H1 (cell line): ENCODE results near the gene TROAP. TPM values are rescaled to one million over a fixed set of nuclear protein-coding genes. Genes with fewer than 3 reads are reported as not detected.

Source experiments
- BACH1 ChIP-seq: IDR thresholded peaks from 2 replicates; pipeline ENCODE4 v1.6.1; 2012; ENCODE audit warnings: low read length, improper control_type of control experiment
- BRCA1 ChIP-seq: IDR thresholded peaks from 2 replicates; pipeline ENCODE4 v1.6.1; 2012; ENCODE audit warnings: low read depth, low read length, improper control_type of control experiment
- CBX5 ChIP-seq: fragments of 300-800, 300-1000 bp; sonication (generic); IDR thresholded peaks from 2 replicates; pipeline ENCODE4 v1.7.1; 2016; ENCODE audit warnings: antibody characterized with exemption, low read length, low read depth
- CEBPB ChIP-seq: IDR thresholded peaks from 2 replicates; pipeline ENCODE4 v1.6.1; 2012; ENCODE audit warnings: low read depth, low read length
- CHD2 ChIP-seq: IDR thresholded peaks from 2 replicates; pipeline ENCODE4 v1.6.1; 2012; ENCODE audit warnings: low read length, improper control_type of control experiment
- CTBP2 ChIP-seq: IDR thresholded peaks from 2 replicates; pipeline ENCODE4 v1.7.0; 2011; ENCODE audit warnings: borderline replicate concordance, mild to moderate bottlenecking, moderate library complexity, mixed read lengths, low read length; ENCODE audit not compliant: insufficient read depth, insufficient read length
- CTCF ChIP-seq, 3 experiments: IDR thresholded peaks; 1 replicate in 2 of 3; 2 replicates in 1 of 3; pipeline versions ENCODE4 v1.5.1 to v1.6.1; 2011; ENCODE audit warnings: low read length in 3 of 3, mild to moderate bottlenecking in 3 of 3, inconsistent platforms in 2 of 3, low read depth in 1 of 3, moderate library complexity in 1 of 3; ENCODE audit not compliant: insufficient read depth in 1 of 3; ENCODE audit errors: control extremely low read depth in 1 of 3
- EZH2 ChIP-seq: fragments of 200-600 bp; sonication (generic); IDR thresholded peaks from 2 replicates; pipeline ENCODE4 v1.7.1; 2012; ENCODE audit warnings: low read depth, mild to moderate bottlenecking, moderate library complexity, low read length, inconsistent platforms; ENCODE audit not compliant: severe bottlenecking
- FOSL1 ChIP-seq: IDR thresholded peaks from 2 replicates; pipeline ENCODE4 v1.6.1; 2011; ENCODE audit warnings: mild to moderate bottlenecking, low read depth, low read length, moderate library complexity; ENCODE audit not compliant: insufficient read depth
- HDAC6 ChIP-seq: IDR thresholded peaks from one replicate; pipeline ENCODE4 v1.7.1; 2012; ENCODE audit warnings: low read depth, mild to moderate bottlenecking, inconsistent platforms, low read length, moderate library complexity
- JUN ChIP-seq: IDR thresholded peaks from 2 replicates; pipeline ENCODE4 v1.6.1; 2011; ENCODE audit warnings: low read depth, mild to moderate bottlenecking, improper control_type of control experiment, low read length
- PHF8 ChIP-seq: fragments of 200-600 bp; sonication (generic); conservative IDR thresholded peaks from 2 replicates; pipeline ENCODE4 v1.7.1; 2012; ENCODE audit warnings: low read depth, mild to moderate bottlenecking, inconsistent platforms, low read length, moderate library complexity
- POLR2A ChIP-seq, 2 experiments: IDR thresholded peaks; 1 replicate in 1 of 2; 2 replicates in 1 of 2; pipeline ENCODE4 v1.6.1; 2011; ENCODE audit warnings: low read depth in 2 of 2, low read length in 2 of 2, mild to moderate bottlenecking in 2 of 2; ENCODE audit errors: control extremely low read depth in 1 of 2
- RFX5 ChIP-seq: IDR thresholded peaks from 2 replicates; pipeline ENCODE4 v1.6.1; 2011; ENCODE audit warnings: low read depth, low read length, improper control_type of control experiment, borderline replicate concordance
- SIX5 ChIP-seq: IDR thresholded peaks from 2 replicates; pipeline ENCODE4 v1.6.1; 2011; ENCODE audit warnings: mild to moderate bottlenecking, low read depth, low read length
- SP1 ChIP-seq: IDR thresholded peaks from 2 replicates; pipeline ENCODE4 v1.6.1; 2011; ENCODE audit warnings: low read depth, low read length
- SP2 ChIP-seq: IDR thresholded peaks from 2 replicates; pipeline ENCODE4 v1.6.1; 2012; ENCODE audit warnings: mild to moderate bottlenecking, low read length, inconsistent platforms
- SRF ChIP-seq: IDR thresholded peaks from 2 replicates; pipeline ENCODE4 v1.6.1; 2011; ENCODE audit warnings: mild to moderate bottlenecking, low read depth, low read length, moderate library complexity
- TCF12 ChIP-seq: IDR thresholded peaks from 2 replicates; pipeline ENCODE4 v1.6.1; 2011; ENCODE audit warnings: low read depth, mild to moderate bottlenecking, low read length
- USF2 ChIP-seq: IDR thresholded peaks from 2 replicates; pipeline ENCODE4 v1.6.1; 2011; ENCODE audit warnings: low read length, improper control_type of control experiment
- YY1 ChIP-seq: IDR thresholded peaks from 2 replicates; pipeline ENCODE4 v1.6.1; 2011; ENCODE audit warnings: low read depth, mild to moderate bottlenecking, low read length
- ZNF274 ChIP-seq: IDR thresholded peaks from 2 replicates; pipeline ENCODE4 v1.7.0; 2012; ENCODE audit warnings: low read length, borderline replicate concordance; ENCODE audit errors: extremely low read depth
- polyA plus RNA-seq, 7 experiments: library from polyadenylated mRNA; depleted of rRNA in 3 of 7; stranded (reverse) in 5 of 7; unstranded in 2 of 7; fragments of >200 nt in 5 of 7; fragments of 200-250 nt in 2 of 7; gene quantifications; 1 replicate in 5 of 7; 2 replicates in 1 of 7; 4 replicates in 1 of 7; pipeline versions ENCODE4 v1.2.1 to v1.2.3, GENCODE V29; 2011 to 2013; ENCODE audit warnings: missing spikeins in 2 of 7, mixed read lengths in 2 of 7
- total RNA-seq: library from RNA; stranded (reverse); fragmentation: NEBNext Ultra II Directional; extraction: Animal tissue kit (Norgen Biotek cat#: 25700); gene quantifications from 2 replicates; pipeline ENCODE4 v1.2.1, GENCODE V29; 2021

Gene TROAP
- total and polyA plus RNA-seq, 2 of the 8 experiments (the other 6 are each of a cell fraction or from before 2014, with no cell fraction given) = 36.7 to 52.0 TPM

GRCh38 chr12:49335955-49336644, 13.0 kb downstream of the TROAP start (continued):
- TF ChIP-seq SP2 = no peak
- no peak for TF ChIP-seq BACH1
- TF ChIP-seq CHD2 = no peak
- no peak for TF ChIP-seq RFX5
- TF ChIP-seq FOSL1 = no peak
- TF ChIP-seq JUN = no peak
- TF ChIP-seq EZH2 = peak; percentile 86
- TF ChIP-seq PHF8 = no peak
- TF ChIP-seq SRF = no peak
- no peak for TF ChIP-seq BRCA1
- peak; percentile 50; the same call in 1 of the 2 replicates for TF ChIP-seq YY1
- no peak for TF ChIP-seq HDAC6
- TF ChIP-seq SP1 = no peak
- no peak for TF ChIP-seq CTCF (IDR thresholded peaks at IDR 0.05; ENCODE audit: control extremely low read depth in 1 of 3, insufficient read depth in 1 of 3, low read depth in 1 of 3, low read length in 3 of 3)
- TF ChIP-seq ZNF274 = no peak
- TF ChIP-seq SIX5 = no peak
- TF ChIP-seq USF2 = no peak
- no peak for TF ChIP-seq POLR2A (IDR thresholded peaks at IDR 0.05; ENCODE audit: control extremely low read depth in 1 of 2, low read depth in 2 of 2, low read length in 2 of 2)
- TF ChIP-seq CTBP2 = no peak
- TF ChIP-seq CBX5 = no peak
- no peak for TF ChIP-seq TCF12
- TF ChIP-seq CEBPB = no peak
